HEK293 (cell line): ENCODE data around the gene SYCP3.

Source experiments
- CTCF ChIA-PET: fragments of 350-600 bp; formaldehyde crosslinking; extraction: SDS; loops from one replicate; lab custom pipeline; 2021; ENCODE audit warnings: antibody characterized with exemption; lab: Yijun Ruan, JAX
- POLR2A ChIA-PET: fragments of 300-600 bp; formaldehyde crosslinking; extraction: SDS; loops from one replicate; lab custom pipeline; 2020; ENCODE audit warnings: antibody characterized with exemption, inconsistent platforms; lab: Yijun Ruan, JAX
- H3K27ac ChIP-seq: fragments of 200-500 bp; sonication (Bioruptor generic); 2 replicates; pipeline ENCODE4 v1.5.1; 2014; ENCODE audit warnings: low read depth, low read length, control low read depth, inconsistent platforms; ENCODE audit errors: extremely low read depth
- H3K36me3 ChIP-seq, 2 experiments: fragments of 200-500 bp in 1 of 2; sonication (Bioruptor generic) in 1 of 2; 1 replicate in 1 of 2; 2 replicates in 1 of 2; pipeline ENCODE4 v1.5.1; 2014 to 2017; ENCODE audit warnings: inconsistent platforms in 2 of 2, low read length in 2 of 2; ENCODE audit not compliant: control insufficient read depth in 2 of 2, insufficient read depth in 1 of 2
- H3K4me1 ChIP-seq: fragments of 200-500 bp; sonication (Bioruptor generic); 2 replicates; pipeline ENCODE4 v1.5.1; 2014; ENCODE audit warnings: mild to moderate bottlenecking, low read length, inconsistent platforms; ENCODE audit not compliant: control insufficient read depth, insufficient read depth
- H3K4me3 ChIP-seq: 2 replicates; pipeline ENCODE4 v1.5.1; 2011; ENCODE audit warnings: low read depth, mild to moderate bottlenecking, control low read depth, low read length, moderate library complexity
- H3K9me3 ChIP-seq: fragments of 200-500 bp; sonication (Bioruptor generic); 2 replicates; pipeline ENCODE4 v1.5.1; 2014; ENCODE audit warnings: low read depth, low read length, inconsistent platforms; ENCODE audit not compliant: control insufficient read depth, insufficient read depth
- CTCF ChIP-seq: fragments of 450-650 bp; formaldehyde crosslinking; IDR thresholded peaks from 2 replicates; pipeline ENCODE4 v1.5.1; 2016; ENCODE audit warnings: missing biosample characterization, missing genetic modification characterization
- ELK4 ChIP-seq: IDR thresholded peaks from 2 replicates; pipeline ENCODE4 v1.6.1; 2011; ENCODE audit warnings: mild to moderate bottlenecking, low read depth, low read length, borderline replicate concordance
- FEZF1 ChIP-seq: fragments of 450-650 bp; formaldehyde crosslinking; IDR thresholded peaks from 2 replicates; pipeline ENCODE4 v1.5.1; 2016; ENCODE audit warnings: missing biosample characterization, missing genetic modification characterization
- HIC1 ChIP-seq: fragments of 450-650 bp; formaldehyde crosslinking; IDR thresholded peaks from 2 replicates; pipeline ENCODE4 v1.5.1; 2016; ENCODE audit warnings: missing biosample characterization, missing genetic modification characterization
- MZF1 ChIP-seq: fragments of 450-650 bp; formaldehyde crosslinking; IDR thresholded peaks from 2 replicates; pipeline ENCODE4 v1.5.1; 2017; ENCODE audit warnings: missing biosample characterization, missing genetic modification characterization, borderline replicate concordance
- OSR2 ChIP-seq: fragments of 450-650 bp; formaldehyde crosslinking; IDR thresholded peaks from 2 replicates; pipeline ENCODE4 v1.5.1; 2016; ENCODE audit warnings: missing biosample characterization, missing genetic modification characterization
- PRDM10 ChIP-seq: fragments of 450-650 bp; formaldehyde crosslinking; IDR thresholded peaks from 2 replicates; pipeline ENCODE4 v1.5.1; 2016; ENCODE audit warnings: missing biosample characterization, missing genetic modification characterization
- PRDM6 ChIP-seq: fragments of 450-650 bp; formaldehyde crosslinking; IDR thresholded peaks from 2 replicates; pipeline ENCODE4 v1.5.1; 2017; ENCODE audit warnings: missing biosample characterization, missing genetic modification characterization
- SP7 ChIP-seq: fragments of 450-650 bp; formaldehyde crosslinking; IDR thresholded peaks from 2 replicates; pipeline ENCODE4 v1.5.1; 2016; ENCODE audit warnings: missing biosample characterization, missing genetic modification characterization
- TRIM28 ChIP-seq: IDR thresholded peaks from 2 replicates; pipeline ENCODE4 v1.6.1; 2011; ENCODE audit warnings: low read length, control low read depth, borderline replicate concordance
- ZBTB17 ChIP-seq: fragments of 450-650 bp; formaldehyde crosslinking; IDR thresholded peaks from 2 replicates; pipeline ENCODE4 v1.5.1; 2016; ENCODE audit warnings: missing biosample characterization, missing genetic modification characterization
- ZBTB44 ChIP-seq: fragments of 450-650 bp; IDR thresholded peaks from 2 replicates; pipeline ENCODE4 v1.5.1; 2018; ENCODE audit warnings: missing biosample characterization, mild to moderate bottlenecking, missing genetic modification characterization
- ZFP41 ChIP-seq: fragments of 450-650 bp; formaldehyde crosslinking; IDR thresholded peaks from 2 replicates; pipeline ENCODE4 v1.5.1; 2016; ENCODE audit warnings: missing biosample characterization, missing genetic modification characterization, borderline replicate concordance
- ZNF214 ChIP-seq: fragments of 450-650 bp; formaldehyde crosslinking; IDR thresholded peaks from 2 replicates; pipeline ENCODE4 v1.5.1; 2017; ENCODE audit warnings: missing biosample characterization, mild to moderate bottlenecking, missing genetic modification characterization, borderline replicate concordance
- ZNF350 ChIP-seq: fragments of 450-650 bp; formaldehyde crosslinking; IDR thresholded peaks from 2 replicates; pipeline ENCODE4 v1.5.0; 2017; ENCODE audit warnings: missing biosample characterization, mild to moderate bottlenecking, missing genetic modification characterization
- ZNF501 ChIP-seq: fragments of 450-650 bp; formaldehyde crosslinking; IDR thresholded peaks from 2 replicates; pipeline ENCODE4 v1.5.1; 2016; ENCODE audit warnings: missing biosample characterization, missing genetic modification characterization
- ZNF558 ChIP-seq: fragments of 450-650 bp; formaldehyde crosslinking; IDR thresholded peaks from 2 replicates; pipeline ENCODE4 v1.5.1; 2016; ENCODE audit warnings: missing biosample characterization, missing genetic modification characterization
- ZNF610 ChIP-seq: fragments of 450-650 bp; formaldehyde crosslinking; IDR thresholded peaks from 2 replicates; pipeline ENCODE4 v1.5.1; 2016; ENCODE audit warnings: missing biosample characterization, missing genetic modification characterization, borderline replicate concordance
- ZNF658 ChIP-seq: fragments of 450-650 bp; formaldehyde crosslinking; IDR thresholded peaks from 2 replicates; pipeline ENCODE4; 2016; ENCODE audit warnings: missing biosample characterization, missing genetic modification characterization
- ZNF664 ChIP-seq: fragments of 450-650 bp; formaldehyde crosslinking; IDR thresholded peaks from 2 replicates; pipeline ENCODE4 v1.5.1; 2016; ENCODE audit warnings: missing biosample characterization, missing genetic modification characterization
- ZNF792 ChIP-seq: fragments of 450-650 bp; formaldehyde crosslinking; IDR thresholded peaks from 2 replicates; pipeline ENCODE4 v1.5.1; 2016; ENCODE audit warnings: missing biosample characterization, missing genetic modification characterization
- ZNF843 ChIP-seq: fragments of 450-650 bp; formaldehyde crosslinking; IDR thresholded peaks from 2 replicates; pipeline ENCODE4 v1.5.1; 2016; ENCODE audit warnings: missing biosample characterization, missing genetic modification characterization
- ZSCAN16 ChIP-seq: fragments of 450-650 bp; formaldehyde crosslinking; IDR thresholded peaks from 2 replicates; pipeline ENCODE4 v1.5.1; 2016; ENCODE audit warnings: missing biosample characterization, missing genetic modification characterization

Gene SYCP3

GRCh38 chr12:101783838-101784237, 44.6 kb upstream of the SYCP3 start:
- Histone ChIP-seq H3K9me3 (no peaks in the 10 kb centered on the region), H3K36me3 (peaks cover 0 to 4% of the 10 kb centered on the region in 2 experiments; a peak in 1 of 3 replicates), H3K4me1 (peaks cover 12% of the 10 kb centered on the region), H3K4me3 (no peak overlapping the region), H3K27ac (no peak overlapping the region)
- POLR2A ChIA-PET, result no interaction called here
- no peak for TF ChIP-seq ELK4
- TF ChIP-seq ZNF843 (tag by site-specific recombination), result no peak
- no peak for TF ChIP-seq ZBTB17
- no peak for TF ChIP-seq ZNF350 (tag by site-specific recombination)
- TF ChIP-seq ZNF214 (tag by site-specific recombination), result no peak
- TF ChIP-seq ZFP41, result no peak
- TF ChIP-seq CTCF, result no peak
- CTCF ChIA-PET, result interaction anchor here (1.1 to 2.7 kb wide), 3 partner anchors 10 to 56 kb away, joined by 3 to 12 read pairs (median 4); no protein-coding TSS in a partner anchor

- H3K36me3 ChIP-seq, result peaks cover 0 to 4% of the 10 kb centered on the region in 2 experiments; a peak in 1 of 3 replicates
- no peak overlapping the region for H3K27ac ChIP-seq
- no peak overlapping the region for H3K4me3 ChIP-seq
- CTCF ChIA-PET, result interaction anchor here (1.1 to 2.7 kb wide), 3 partner anchors 10 to 57 kb away, joined by 3 to 12 read pairs (median 4); no protein-coding TSS in a partner anchor
- POLR2A ChIA-PET, result no interaction called here
- peaks cover 12% of the 10 kb centered on the region for H3K4me1 ChIP-seq
- H3K9me3 ChIP-seq, result no peaks in the 10 kb centered on the region
- TF ChIP-seq SP7 (tag by site-specific recombination) (0 out of 2 replicates have a peak, but pooled peaks have one; percentile 23), ZBTB44 (tag by site-specific recombination) (0 out of 2 replicates have a peak, but pooled peaks have one; percentile 37), HIC1 (tag by site-specific recombination) (0 out of 2 replicates have a peak, but pooled peaks have one; percentile 21), ZNF664 (peak; percentile 51; the same call in 1 of the 2 replicates), PRDM6 (tag by site-specific recombination) (peak; percentile 93), ZNF792 (tag by site-specific recombination) (peak; percentile 83), TRIM28 (peak; percentile 33; the same call in 1 of the 2 replicates), FEZF1 (tag by site-specific recombination) (peak; percentile 60), PRDM10 (no peak), MZF1 (peak; percentile 20; the same call in 1 of the 2 replicates), ZNF501 (tag by site-specific recombination) (no peak), ZNF610 (tag by site-specific recombination) (no peak), ZNF558 (tag by site-specific recombination) (no peak), ZNF658 (tag by site-specific recombination) (no peak), ZNF843 (tag by site-specific recombination) (peak; percentile 62; the same call in 1 of the 2 replicates), ZSCAN16 (tag by site-specific recombination) (no peak), OSR2 (tag by site-specific recombination) (peak; percentile 81)
Observed at GRCh38 chr12:101783150-101783549, 43.9 kb upstream of the SYCP3 start.
